ENCODE results near the gene DPP8.
"Not testable (repeated sequence)": the region's sequence is repeated elsewhere in the genome, so short reads cannot be mapped to it uniquely, and the experiment has no call there.

DPP8 gene

GRCh38 chr15:65524226-65524625, 6.7 kb upstream of the DPP8 start:
- DNase-seq: no peak

- DNase-seq: no peak
Observed at GRCh38 chr15:65521350-65521749, 3.9 kb upstream of the DPP8 start.

GRCh38 chr15:65518633-65519285, 1.3 kb upstream of the DPP8 start:
- DNase-seq: no peak

- DNase-seq: no peak
Observed at GRCh38 chr15:65517866-65518207, 348 bp upstream of the DPP8 start.

- DNase-seq: no peak
Observed at GRCh38 chr15:65512807-65513416, 4.6 kb downstream of the DPP8 start.

GRCh38 chr15:65512189-65512588, 5.3 kb downstream of the DPP8 start:
- DNase-seq: no peak

- no peak for DNase-seq
Observed at GRCh38 chr15:65509321-65509720, 8.2 kb downstream of the DPP8 start.

- no peak for DNase-seq
Observed at GRCh38 chr15:65494076-65494475, 23.4 kb downstream of the DPP8 start.

- DNase-seq: no peak
Observed at GRCh38 chr15:65484876-65485275, 32.6 kb downstream of the DPP8 start.

GRCh38 chr15:65476903-65477302, 40.6 kb downstream of the DPP8 start:
- DNase-seq: no peak

- no peak for DNase-seq
Observed at GRCh38 chr15:65470866-65471265, 46.6 kb downstream of the DPP8 start.

GRCh38 chr15:65468229-65468909, 49.1 kb downstream of the DPP8 start:
- no peak for DNase-seq

GRCh38 chr15:65466901-65467300, 50.6 kb downstream of the DPP8 start:
- no peak for DNase-seq

GRCh38 chr15:65463096-65463495, 54.4 kb downstream of the DPP8 start:
- not testable (repeated sequence) for DNase-seq

GRCh38 chr15:65460741-65461347, 56.6 kb downstream of the DPP8 start:
- DNase-seq: no peak

GRCh38 chr15:65455256-65455655, 62.2 kb downstream of the DPP8 start:
- DNase-seq: not testable (repeated sequence)

GRCh38 chr15:65451989-65452388, 65.5 kb downstream of the DPP8 start:
- DNase-seq: no peak

- no peak for DNase-seq
Observed at GRCh38 chr15:65450556-65450955, 66.9 kb downstream of the DPP8 start.

- DNase-seq: no peak
Observed at GRCh38 chr15:65447145-65447544, 70.3 kb downstream of the DPP8 start.

- DNase-seq: no peak
Observed at GRCh38 chr15:65434201-65434600, 83.3 kb downstream of the DPP8 start.

- DNase-seq: no peak
Observed at GRCh38 chr15:65431731-65432130, 85.8 kb downstream of the DPP8 start.

- no peak for DNase-seq
Observed at GRCh38 chr15:65426216-65426853, 91.2 kb downstream of the DPP8 start.

GRCh38 chr15:65424683-65425082, 92.8 kb downstream of the DPP8 start:
- DNase-seq: no peak
